ENCODE data around the gene ADORA2B. TPM values are rescaled to one million over a fixed set of nuclear protein-coding genes. Genes with fewer than 3 reads are reported as not detected.

ADORA2B gene
- total and polyA plus RNA-seq, 2 experiments from 2014 or later = 10.3 to 13.7 TPM

GRCh38 chr17:15957206-15957605, 12.3 kb downstream of the ADORA2B start:
- no peak overlapping the region for H3K4me2 ChIP-seq (ENCODE audit: unreplicated experiment)
- TF ChIP-seq EZH2phosphoT487 (IDR thresholded peaks at IDR 0.05; ENCODE audit: insufficient read depth, low read depth) (no peak), EZH2 (IDR thresholded peaks at IDR 0.05; ENCODE audit: insufficient read depth, poor library complexity, severe bottlenecking) (no peak)
- H3K4me3 ChIP-seq = no peak overlapping the region
- H3F3A ChIP-seq (ENCODE audit: insufficient read depth) = peaks cover 35% of the 10 kb centered on the region
- H3K4me1 ChIP-seq (ENCODE audit: insufficient read depth) = peaks cover 27% of the 10 kb centered on the region
- in situ Hi-C loops (cut with MboI) = no loop called here
- H3K9ac ChIP-seq = no peak overlapping the region
- WGBS, 2 experiments (ENCODE audit: low coverage in 1 of 2, low lambda C conversion rate in 2 of 2, missing lambda C conversion rate in 2 of 2) = 86 to 92% methylated on average over 6 of the region's 6 CpGs
- no peak overlapping the region for H2AFZ ChIP-seq
- H3K9me2 ChIP-seq (ENCODE audit: insufficient read depth) = no peaks in the 10 kb centered on the region
- no peaks in the 10 kb centered on the region for H4K20me1 ChIP-seq (ENCODE audit: insufficient read depth)
- DNase-seq = no peak
- H3K36me3 ChIP-seq (ENCODE audit: low read depth) = no peaks in the 10 kb centered on the region
- H3K27ac ChIP-seq = no peak overlapping the region
- no peaks in the 10 kb centered on the region for H3K9me3 ChIP-seq (ENCODE audit: low read depth)
- H3K27me3 ChIP-seq (replicated peaks; ENCODE audit: insufficient read depth) = no peaks in the 10 kb centered on the region
- peaks cover 19% of the 10 kb centered on the region for H3K79me2 ChIP-seq (ENCODE audit: insufficient read depth)

GRCh38 chr17:15957608-15958307, 12.8 kb downstream of the ADORA2B start:
- H3K9ac ChIP-seq = no peak overlapping the region
- in situ Hi-C loops (cut with MboI) = no loop called here
- TF ChIP-seq EZH2phosphoT487 (IDR thresholded peaks at IDR 0.05; ENCODE audit: insufficient read depth, low read depth) (no peak), EZH2 (IDR thresholded peaks at IDR 0.05; ENCODE audit: insufficient read depth, poor library complexity, severe bottlenecking) (no peak)
- no peak overlapping the region for H3K27ac ChIP-seq
- no peak overlapping the region for H2AFZ ChIP-seq
- no peaks in the 10 kb centered on the region for H3K9me2 ChIP-seq (ENCODE audit: insufficient read depth)
- H3K9me3 ChIP-seq (ENCODE audit: low read depth) = no peaks in the 10 kb centered on the region
- H3K4me3 ChIP-seq = no peak overlapping the region
- H3K36me3 ChIP-seq (ENCODE audit: low read depth) = no peaks in the 10 kb centered on the region
- H3K4me2 ChIP-seq (ENCODE audit: unreplicated experiment) = no peak overlapping the region
- peaks cover 35% of the 10 kb centered on the region for H3F3A ChIP-seq (ENCODE audit: insufficient read depth)
- no peak for DNase-seq
- no peaks in the 10 kb centered on the region for H3K27me3 ChIP-seq (replicated peaks; ENCODE audit: insufficient read depth)
- peaks cover 27% of the 10 kb centered on the region for H3K4me1 ChIP-seq (ENCODE audit: insufficient read depth)
- 95 to 99% methylated on average over 18 of the region's 19 CpGs for WGBS, 2 experiments (ENCODE audit: low coverage in 1 of 2, low lambda C conversion rate in 2 of 2, missing lambda C conversion rate in 2 of 2)
- H4K20me1 ChIP-seq (ENCODE audit: insufficient read depth) = no peaks in the 10 kb centered on the region
- H3K79me2 ChIP-seq (ENCODE audit: insufficient read depth) = peaks cover 23% of the 10 kb centered on the region

- Histone ChIP-seq H3K27ac (peak overlapping the region; percentile 80), H3K9ac (peak overlapping the region; percentile 67), H3K27me3 (replicated peaks; ENCODE audit: insufficient read depth) (no peaks in the 10 kb centered on the region), H2AFZ (no peak overlapping the region), H4K20me1 (ENCODE audit: insufficient read depth) (no peaks in the 10 kb centered on the region), H3K4me2 (ENCODE audit: unreplicated experiment) (peak overlapping the region; percentile 73), H3K9me2 (ENCODE audit: insufficient read depth) (no peaks in the 10 kb centered on the region), H3K4me3 (peak overlapping the region; percentile 37), H3K36me3 (ENCODE audit: low read depth) (no peaks in the 10 kb centered on the region), H3K9me3 (ENCODE audit: low read depth) (no peaks in the 10 kb centered on the region), H3K4me1 (ENCODE audit: insufficient read depth) (peaks cover 27% of the 10 kb centered on the region), H3F3A (ENCODE audit: insufficient read depth) (peaks cover 35% of the 10 kb centered on the region), H3K79me2 (ENCODE audit: insufficient read depth) (peaks cover 26% of the 10 kb centered on the region)
- DNase-seq = no peak
- in situ Hi-C loops (cut with MboI) = no loop called here
- WGBS, 2 experiments (ENCODE audit: low coverage in 1 of 2, low lambda C conversion rate in 2 of 2, missing lambda C conversion rate in 2 of 2) = 92 to 93% methylated on average over 4 of the region's 4 CpGs
- TF ChIP-seq EZH2phosphoT487 (IDR thresholded peaks at IDR 0.05; ENCODE audit: insufficient read depth, low read depth) (no peak), EZH2 (IDR thresholded peaks at IDR 0.05; ENCODE audit: insufficient read depth, poor library complexity, severe bottlenecking) (no peak)
Observed at GRCh38 chr17:15958484-15958854, 13.5 kb downstream of the ADORA2B start.

GRCh38 chr17:15963670-15964110, 18.8 kb downstream of the ADORA2B start:
- peaks cover 14% of the 10 kb centered on the region for H3F3A ChIP-seq (ENCODE audit: insufficient read depth)
- TF ChIP-seq EZH2 (IDR thresholded peaks at IDR 0.05; ENCODE audit: insufficient read depth, poor library complexity, severe bottlenecking) = no peak
- no peak for TF ChIP-seq EZH2phosphoT487 (IDR thresholded peaks at IDR 0.05; ENCODE audit: insufficient read depth, low read depth)
- H3K9me3 ChIP-seq (ENCODE audit: low read depth) = no peaks in the 10 kb centered on the region
- H3K36me3 ChIP-seq (ENCODE audit: low read depth) = no peaks in the 10 kb centered on the region
- in situ Hi-C loops (cut with MboI) = no loop called here
- no peak overlapping the region for H2AFZ ChIP-seq
- DNase-seq = peak; percentile 29
- 86 to 93% methylated on average over 4 of the region's 4 CpGs for WGBS, 2 experiments (ENCODE audit: low coverage in 1 of 2, low lambda C conversion rate in 2 of 2, missing lambda C conversion rate in 2 of 2)
- H3K9ac ChIP-seq = no peak overlapping the region
- no peak overlapping the region for H3K27ac ChIP-seq
- no peaks in the 10 kb centered on the region for H3K27me3 ChIP-seq (replicated peaks; ENCODE audit: insufficient read depth)
- 0 out of 2 replicates have a peak, but pooled peaks cover 20% of the 10 kb centered on the region for H3K79me2 ChIP-seq (ENCODE audit: insufficient read depth)
- H3K9me2 ChIP-seq (ENCODE audit: insufficient read depth) = no peaks in the 10 kb centered on the region
- no peak overlapping the region for H3K4me2 ChIP-seq (ENCODE audit: unreplicated experiment)
- peaks cover 18% of the 10 kb centered on the region for H3K4me1 ChIP-seq (ENCODE audit: insufficient read depth)
- no peaks in the 10 kb centered on the region for H4K20me1 ChIP-seq (ENCODE audit: insufficient read depth)
- no peak overlapping the region for H3K4me3 ChIP-seq

Measured in GM23248 (cell line).